ENCODE measurements around the gene IRF7.
"Not testable (repeated sequence)": the region's sequence is repeated elsewhere in the genome, so short reads cannot be mapped to it uniquely, and the experiment has no call there.

The IRF7 gene

DNA sequence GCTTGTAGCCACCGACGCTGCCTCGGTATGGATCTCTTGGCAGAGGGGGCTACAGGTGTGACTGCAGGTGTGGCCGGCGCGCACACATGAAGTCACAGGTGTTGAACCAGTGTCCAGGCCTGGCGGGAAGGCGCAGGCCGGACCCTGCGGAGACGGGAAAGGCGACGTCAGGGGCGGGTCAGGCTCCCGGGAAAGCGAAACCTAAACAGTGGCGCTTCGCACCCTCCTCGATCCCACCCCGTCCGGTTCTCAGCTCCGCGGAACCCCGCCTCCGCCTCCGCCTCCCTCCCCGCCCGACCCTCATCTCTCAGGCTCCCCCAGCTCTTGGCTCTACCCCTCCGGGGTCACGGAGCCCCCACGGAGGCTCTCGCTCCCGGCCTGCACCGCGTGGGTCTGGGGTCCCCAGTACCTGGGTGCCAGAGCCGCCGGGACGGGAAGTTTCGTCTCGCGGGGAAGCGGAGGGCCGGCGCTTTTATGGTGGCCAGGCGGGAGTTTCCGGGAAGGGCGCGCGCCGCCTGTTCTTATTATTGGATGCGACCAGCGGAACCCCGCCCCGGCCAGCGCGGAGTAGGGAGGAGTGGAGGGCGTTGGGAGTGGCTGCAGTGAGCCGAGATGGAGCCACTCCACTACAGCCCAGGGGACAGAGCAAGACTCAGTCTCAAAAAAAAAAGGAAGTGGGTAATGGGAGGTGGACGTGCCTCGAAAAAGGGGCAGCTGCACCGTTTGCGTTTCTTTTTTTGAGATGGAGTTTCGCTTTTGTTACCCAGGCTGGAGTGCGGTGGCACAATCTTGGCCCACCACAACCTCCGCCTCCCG is at the start of gene IRF7:
Gene IRF7, minus strand, starts transcription at position 447 of the 816 bp plus-strand sequence. CDS start 586 bp downstream, outside the sequence.
- peak; percentile 76 for DNase-seq (ENCODE audit: low read depth)

DNA sequence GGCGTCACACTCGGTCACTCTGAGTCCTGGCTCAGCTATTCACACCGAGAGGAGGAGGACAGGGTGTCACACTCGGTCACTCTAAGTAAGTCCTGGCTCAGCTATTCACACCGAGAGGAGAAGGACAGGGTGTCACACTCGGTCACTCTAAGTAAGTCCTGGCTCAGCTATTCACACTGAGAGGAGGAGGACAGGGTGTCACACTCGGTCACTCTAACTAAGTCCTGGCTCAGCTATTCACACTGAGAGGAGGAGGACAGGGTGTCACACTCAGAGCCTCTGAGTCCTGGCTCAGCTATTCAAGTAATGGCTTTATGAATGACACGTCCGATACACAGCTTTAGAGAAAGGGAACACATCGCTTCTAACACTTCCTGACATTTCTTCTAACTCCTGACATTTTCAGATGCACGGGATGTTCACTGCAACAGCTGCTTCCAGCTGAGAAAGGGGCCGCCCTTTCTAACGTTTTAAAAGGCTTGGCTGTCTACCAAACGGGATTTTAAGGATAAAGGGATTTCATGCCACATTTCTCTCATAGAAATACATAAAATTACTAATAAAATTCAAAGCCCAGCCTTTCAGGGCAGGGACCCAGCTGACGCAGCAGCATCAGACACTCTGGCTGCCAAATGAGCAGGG is 49.4 kb upstream of the IRF7 start:
- no peak for DNase-seq (ENCODE audit: low read depth)

DNA sequence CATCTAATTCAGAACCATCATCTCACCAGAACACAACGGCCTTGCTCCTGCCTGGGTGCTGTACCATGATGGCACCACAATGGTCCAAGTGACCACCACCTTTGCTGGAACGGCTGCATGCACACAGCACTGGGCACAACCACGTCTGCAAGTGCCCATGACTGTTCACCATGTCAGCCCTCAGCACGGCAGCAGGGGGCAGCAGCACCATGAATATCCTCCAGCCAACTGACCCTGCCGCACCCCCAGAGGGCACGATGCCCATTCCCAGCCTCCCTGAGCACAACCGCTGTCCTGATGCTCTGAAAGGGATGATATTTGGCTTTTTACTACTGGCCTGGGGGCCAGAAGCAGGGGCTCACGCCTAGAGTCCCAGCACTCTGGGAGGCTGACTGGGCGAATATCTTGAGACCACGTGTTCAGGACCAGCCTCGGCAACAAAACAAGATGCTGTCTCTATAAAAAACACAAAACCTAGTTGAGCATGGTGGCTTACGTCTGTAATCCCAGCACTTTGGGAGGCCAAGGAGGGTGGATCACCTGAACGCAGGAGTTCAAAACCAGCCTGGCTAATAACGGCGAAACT is 47.0 kb upstream of the IRF7 start:
- DNase-seq (ENCODE audit: low read depth) = no peak

DNA sequence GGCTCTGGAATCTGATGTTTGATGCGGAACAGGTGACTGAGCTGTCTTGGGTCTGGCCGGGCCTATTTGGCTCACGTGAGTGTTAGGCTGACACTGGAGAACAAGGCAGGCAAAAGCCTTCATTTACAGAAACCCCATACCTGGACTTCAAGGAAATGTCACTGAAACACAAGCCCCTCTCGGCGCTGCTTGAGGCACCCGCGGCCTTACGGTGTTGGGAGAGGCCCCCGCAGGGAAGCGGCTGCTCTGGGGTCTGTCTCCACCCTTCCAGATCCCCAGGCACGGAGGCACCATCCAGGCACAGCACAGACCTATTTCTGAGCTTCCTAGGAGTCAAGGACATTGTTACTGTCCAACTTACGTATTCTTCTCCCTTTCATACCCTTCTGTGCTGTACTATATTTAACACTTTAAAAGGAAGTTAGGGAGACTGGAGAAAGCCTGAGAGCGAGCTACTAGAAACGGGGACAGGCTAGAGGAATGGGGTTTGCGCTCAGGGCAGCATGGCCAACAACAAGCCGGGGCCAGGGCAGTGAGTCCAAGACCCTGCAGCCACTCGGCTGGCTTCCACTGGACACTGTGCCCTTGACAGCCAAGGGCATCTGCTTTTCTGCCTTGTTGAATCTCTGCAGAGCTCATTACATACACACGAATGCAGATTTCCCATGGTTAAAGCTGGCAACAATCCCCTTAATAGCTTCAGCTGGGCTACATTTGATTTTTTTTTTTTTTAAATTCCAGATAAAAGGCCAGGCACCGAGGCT is 45.1 kb upstream of the IRF7 start:
- no peak for DNase-seq (ENCODE audit: low read depth)

DNA sequence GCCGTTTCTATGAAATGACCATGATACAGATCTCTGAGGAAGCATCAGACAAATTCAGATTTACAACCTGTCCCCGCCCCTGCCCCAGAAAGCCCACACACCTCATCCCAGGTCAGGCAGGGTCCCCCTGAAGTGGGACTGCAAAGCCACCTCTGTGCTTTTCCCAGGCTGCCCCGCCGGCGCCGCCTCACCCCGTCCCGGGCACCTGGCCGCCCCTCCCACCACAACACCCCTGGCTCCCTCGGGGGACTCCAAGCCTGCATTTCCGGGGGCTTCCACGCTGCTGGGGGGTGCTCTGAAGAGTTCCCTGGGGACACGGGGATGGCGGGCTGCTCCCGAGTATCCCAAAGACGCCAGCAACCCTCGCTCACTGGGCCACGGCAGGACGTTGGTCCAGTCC is 44.5 kb upstream of the IRF7 start:
- DNase-seq (ENCODE audit: low read depth) = no peak

DNA sequence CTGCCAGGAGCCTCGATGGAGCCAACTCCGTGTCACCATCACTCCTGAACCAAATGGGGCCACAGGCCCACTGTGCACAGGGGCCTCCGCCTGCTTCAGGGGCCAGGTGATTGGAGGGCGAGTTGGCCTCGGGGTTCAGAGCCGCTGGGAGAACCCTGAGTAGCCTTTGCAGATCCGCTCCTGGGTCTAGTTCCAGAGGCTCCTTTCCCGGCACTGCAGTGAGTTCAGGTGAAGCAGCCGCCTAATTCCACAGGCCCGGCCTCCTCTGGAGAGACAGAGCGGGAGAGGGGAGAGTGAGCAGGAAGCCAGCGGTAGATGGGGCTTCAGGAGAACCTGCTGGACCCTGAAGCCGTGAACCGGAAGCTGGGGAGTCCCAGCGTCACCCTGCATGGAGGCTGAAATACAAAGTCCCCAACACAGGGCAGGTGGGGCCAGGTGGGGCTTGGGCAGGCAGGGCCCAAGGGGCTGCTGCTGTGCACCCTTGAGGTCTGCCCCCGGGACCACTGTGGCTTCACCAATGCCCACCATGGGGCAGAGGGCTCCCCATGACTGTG is 43.9 kb upstream of the IRF7 start:
- no peak for DNase-seq (ENCODE audit: low read depth)

DNA sequence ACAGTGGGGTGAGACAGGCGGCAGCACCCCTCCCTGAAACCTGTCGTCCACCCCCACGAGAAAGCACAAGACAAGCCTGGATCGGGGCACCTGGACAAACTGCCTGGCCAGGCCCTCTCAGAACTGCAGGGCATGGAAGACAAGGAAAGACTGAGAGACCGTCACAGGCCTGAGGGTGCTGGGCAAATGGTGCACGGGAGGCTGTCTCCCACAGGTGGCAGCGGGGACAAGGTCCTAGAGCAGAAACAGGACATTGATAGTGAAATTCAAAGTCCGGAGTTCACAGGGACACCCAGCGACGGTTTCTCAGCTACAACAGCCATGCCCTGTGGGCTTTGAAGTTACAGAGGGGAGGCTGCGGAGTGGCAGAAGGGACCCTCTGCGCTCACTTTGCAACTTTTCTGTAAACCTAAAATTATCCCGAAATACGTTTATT is 42.0 kb upstream of the IRF7 start:
- DNase-seq (ENCODE audit: low read depth) = no peak

DNA sequence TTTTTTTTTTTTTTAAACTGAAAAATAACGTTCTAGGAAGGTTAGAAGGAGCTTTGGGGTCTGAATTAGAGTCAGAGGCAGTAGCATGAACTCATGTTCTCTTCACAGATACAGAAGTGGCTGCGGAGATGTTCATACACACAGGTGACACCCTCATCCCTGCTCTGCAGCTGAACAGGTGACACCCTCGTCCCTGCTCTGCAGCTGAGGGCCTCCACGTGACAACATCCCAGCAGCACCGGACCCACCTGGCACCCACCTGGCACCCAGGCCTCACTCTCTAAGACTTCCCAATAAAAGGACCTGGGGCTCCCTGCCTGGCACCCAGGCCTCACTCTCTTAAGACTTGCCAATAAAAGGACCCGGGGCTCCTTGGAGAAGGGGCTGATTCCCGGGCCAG is 41.1 kb upstream of the IRF7 start:
- no peak for DNase-seq (ENCODE audit: low read depth)

DNA sequence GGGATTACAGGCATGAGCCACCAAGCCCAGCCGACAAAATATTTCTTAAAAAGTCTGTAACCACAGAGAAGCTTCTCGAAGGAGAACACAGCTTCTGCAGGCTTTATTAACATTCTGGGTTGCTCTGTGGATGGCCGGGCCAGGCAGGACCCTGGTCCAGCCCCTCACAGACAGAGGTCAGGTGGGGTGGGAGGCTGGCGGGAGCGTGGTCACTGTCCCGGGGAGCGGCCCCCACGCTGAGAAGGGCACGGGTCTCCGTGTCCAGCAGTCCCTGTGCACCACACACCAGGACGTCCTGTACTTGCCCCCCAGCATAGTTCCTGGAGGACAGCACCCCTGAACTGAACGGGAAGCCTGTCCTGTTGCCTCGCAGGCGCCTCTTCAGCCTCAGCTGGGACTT is 40.7 kb upstream of the IRF7 start:
- no peak for DNase-seq (ENCODE audit: low read depth)

DNA sequence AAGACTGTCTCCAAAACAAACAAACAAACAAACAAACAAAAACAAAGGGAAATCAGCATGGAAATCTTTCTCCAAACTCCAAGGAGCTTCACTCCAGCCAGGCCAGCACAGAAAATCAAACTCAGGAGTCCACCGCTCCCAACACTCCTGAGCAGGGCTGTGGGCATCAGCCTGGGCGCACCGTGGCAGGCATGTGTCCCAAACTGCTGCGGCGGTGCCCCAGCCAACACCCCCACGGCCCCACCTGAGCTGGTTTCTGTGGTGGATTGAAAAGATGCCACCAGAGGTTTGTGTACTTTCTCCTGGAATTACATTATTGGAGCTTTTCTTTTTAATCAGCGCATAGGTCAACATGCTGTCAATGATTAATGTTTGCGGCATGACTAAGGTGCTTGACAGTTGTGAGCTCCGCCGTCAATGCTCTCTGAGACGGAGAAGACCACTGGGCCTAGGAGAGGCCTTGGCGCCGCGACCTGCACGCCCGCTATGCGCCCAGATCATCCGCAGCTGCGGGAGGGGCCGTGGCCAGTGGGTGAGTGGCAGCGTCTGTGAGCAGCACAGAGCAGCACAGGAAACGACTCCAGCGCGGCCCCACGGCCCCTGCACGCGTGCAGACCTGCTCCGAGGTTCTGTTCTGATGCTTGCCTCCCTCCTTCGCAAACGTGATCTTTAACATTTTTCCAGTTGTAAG is 39.4 kb upstream of the IRF7 start:
- DNase-seq (ENCODE audit: low read depth) = no peak

DNA sequence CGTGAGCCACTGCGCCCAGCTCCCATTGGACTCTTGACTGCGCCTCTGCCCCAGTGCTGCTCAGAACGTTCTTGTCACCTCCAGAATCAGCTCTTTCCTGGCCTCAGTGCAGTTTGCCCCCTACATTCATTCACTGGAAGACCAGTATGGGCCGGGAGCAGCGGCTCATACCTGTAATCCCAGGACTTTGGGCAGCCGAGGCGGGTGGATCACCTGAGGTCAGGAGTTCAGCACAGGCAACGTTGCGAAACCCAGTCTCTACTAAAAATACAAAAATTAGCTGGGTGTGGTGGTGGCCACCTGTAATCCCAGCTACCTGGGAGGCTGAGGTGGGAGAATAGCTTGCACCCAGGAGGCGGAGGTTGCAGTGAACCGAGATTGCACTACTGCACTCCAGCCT is 38.7 kb upstream of the IRF7 start:
- not testable (repeated sequence) for DNase-seq (ENCODE audit: low read depth)

DNA sequence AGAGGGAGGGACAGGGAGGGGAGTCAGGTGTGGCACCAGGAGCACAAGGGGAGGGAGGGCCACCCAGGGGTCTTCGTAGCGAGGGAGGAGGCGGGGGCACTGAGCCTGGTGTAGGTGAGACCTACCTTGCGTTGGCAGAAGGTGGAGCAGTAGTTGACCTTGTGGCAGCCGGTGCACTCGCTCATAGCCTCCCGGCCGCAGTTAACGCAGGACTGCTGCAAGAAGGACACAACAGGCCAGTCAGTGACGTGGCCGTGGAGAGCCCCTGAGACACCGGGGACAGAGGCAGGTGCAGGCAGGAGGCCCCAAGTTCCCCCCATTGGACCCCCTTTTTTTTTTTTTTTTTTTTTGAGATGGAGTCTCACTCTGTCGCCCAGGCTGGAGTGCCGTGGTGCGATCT is 38.1 kb upstream of the IRF7 start:
- no peak for DNase-seq (ENCODE audit: low read depth)

DNA sequence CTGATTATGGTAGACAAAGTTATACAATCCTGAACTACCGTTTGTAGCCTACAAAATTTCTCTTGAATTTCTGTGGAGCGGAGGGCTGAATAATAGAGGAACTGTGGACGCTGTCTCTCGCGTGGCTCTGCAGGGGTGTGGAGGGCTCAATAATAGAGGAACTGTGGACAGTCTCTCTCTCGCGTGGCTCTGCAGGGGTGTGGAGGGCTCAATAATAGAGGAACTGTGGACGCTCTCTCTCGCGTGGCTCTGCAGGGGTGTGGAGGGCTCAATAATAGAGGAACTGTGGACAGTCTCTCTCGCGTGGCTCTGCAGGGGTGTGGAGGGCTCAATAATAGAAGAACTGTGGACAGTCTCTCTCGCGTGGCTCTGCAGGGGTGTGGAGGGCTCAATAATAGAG is 37.4 kb upstream of the IRF7 start:
- not testable (repeated sequence) for DNase-seq (ENCODE audit: low read depth)

DNA sequence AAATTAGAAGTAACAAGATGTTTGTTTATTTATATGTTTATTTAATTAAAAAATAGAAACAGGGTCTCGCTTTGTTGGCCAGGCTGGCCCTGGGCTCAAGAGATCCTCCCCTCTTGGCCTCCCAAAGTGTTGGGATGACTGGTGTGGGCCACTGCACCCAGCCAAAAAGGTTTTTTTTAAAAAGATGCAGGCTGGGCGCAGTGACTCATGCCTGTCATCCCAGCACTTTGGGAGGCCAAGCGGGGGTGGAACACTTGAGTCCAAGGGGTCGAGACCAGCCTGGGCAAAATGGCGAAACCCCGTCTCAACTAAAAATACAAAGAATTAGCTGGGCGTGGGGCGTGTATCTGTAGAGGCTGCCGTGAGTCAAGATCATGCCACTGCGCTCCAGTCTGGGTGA is 34.7 kb upstream of the IRF7 start:
- DNase-seq (ENCODE audit: low read depth) = no peak

DNA sequence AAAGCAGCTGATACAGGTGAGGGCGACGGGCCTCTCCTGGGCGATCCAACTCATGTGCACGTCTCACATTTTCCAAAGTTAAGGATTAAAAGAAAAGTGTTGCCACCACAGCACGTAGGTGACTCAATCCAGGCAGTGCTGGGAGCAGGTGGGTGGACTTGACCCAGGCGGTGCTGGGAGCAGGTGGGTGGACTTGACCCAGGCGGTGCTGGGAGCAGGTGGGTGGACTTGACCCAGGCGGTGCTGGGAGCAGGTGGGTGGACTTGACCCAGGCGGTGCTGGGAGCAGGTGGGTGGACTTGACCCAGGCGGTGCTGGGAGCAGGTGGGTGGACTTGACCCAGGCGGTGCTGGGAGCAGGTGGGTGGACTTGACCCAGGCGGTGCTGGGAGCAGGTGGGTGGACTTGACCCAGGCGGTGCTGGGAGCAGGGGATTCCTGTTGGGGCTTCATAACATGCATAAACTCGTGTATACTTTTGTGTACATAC is 32.0 kb upstream of the IRF7 start:
- DNase-seq (ENCODE audit: low read depth) = not testable (repeated sequence)

DNA sequence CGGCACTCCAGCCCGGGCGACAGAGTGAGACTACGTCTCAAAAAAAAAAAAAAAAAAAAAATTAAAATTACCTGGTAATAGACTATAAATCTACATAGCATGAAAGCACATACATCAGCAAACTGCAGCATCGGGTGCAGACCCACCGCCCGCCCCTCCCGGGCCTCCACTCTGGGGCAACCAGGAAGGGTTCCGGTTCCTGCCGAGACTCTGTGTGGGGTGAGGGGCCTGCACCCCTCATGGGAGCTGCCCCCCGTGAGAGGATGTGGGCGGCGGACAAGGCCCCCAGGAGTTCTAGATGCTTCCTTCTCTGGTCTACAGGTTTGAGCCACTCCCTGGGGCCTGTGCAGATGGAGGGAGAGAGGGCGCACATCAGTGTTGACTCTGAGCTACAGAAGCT is 30.5 kb upstream of the IRF7 start:
- DNase-seq (ENCODE audit: low read depth) = no peak

DNA sequence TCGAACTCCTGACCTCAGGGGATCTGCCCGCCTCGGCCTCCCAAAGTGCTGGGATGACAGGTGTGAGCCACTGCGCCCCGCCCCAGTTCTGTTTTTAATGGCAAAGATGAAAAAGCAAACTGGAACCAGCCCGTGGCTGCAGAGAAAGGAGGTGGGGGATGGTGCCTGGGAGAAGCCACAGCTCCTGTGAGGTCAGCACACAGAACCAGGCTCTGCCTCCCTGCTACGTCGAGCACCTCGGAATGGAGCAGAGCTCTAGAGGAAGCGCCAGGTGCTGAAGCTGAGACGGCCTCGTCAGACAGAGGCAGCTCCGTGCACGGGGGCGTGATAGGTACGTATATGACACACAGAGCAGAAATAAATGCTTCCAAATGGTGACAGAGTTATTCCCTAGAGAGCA is 29.8 kb upstream of the IRF7 start:
- no peak for DNase-seq (ENCODE audit: low read depth)

DNA sequence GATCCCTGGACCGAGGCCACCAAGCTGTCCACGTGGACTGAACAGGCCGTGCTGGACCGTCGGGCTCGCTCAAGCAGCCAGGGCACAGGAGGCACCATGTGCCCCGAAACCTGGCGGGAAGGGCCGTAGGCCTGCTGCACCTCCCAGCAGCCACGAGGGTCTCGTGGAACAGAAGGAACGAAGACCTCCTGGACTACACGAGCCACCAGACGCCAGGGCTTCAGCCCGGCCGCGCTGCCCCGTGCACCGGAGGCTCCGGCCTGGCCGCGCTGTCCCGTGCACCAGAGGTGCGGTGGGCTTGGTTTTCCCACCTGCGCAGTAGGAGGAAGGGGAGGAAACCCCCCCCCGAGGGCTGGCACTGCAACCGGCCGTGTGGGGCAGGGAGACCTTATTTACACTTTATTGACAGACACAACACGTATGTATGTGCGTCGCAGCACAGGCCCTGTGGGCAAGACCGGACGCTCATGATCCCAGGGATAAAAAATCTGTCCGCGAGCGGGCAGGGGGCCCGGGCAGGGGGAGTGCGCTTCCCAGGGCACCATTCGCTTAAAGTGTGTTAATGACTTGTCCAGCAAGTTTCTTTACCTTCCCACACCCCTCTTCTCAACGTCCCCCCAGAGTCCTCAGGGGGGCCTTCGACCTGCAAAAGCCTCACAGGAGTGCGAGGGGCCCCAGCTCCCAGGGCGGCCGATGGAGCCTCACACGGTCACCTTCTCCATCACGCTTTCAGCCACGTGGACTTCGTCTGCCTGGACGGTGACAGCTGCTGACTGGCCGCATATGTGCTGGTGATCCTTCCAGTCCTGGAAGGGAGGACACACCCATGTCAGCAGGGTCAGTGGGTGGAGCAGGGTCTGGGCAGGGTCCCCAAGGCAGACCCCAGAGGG is 28.3 kb upstream of the IRF7 start:
- DNase-seq (ENCODE audit: low read depth) = no peak

DNA sequence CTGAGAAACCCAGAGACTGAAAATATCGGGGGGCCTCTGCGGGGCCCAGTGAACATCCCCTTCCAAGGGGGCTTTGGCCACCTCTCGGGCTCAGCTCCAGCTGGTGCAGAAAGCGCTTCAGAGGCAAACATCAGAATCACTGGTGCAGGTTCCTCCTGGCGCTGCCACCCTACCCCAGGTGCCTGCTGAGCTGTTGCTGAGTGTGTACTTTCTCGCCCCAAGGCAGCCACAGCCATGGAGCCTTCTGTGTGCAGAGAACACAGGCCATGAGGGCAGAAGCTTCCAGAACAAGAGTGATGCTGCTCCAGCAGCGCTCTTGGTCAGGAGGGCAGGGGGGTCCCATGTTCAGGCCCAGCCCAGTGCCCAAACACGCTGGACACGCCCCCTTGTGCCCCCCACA is 27.6 kb upstream of the IRF7 start:
- no peak for DNase-seq (ENCODE audit: low read depth)

DNA sequence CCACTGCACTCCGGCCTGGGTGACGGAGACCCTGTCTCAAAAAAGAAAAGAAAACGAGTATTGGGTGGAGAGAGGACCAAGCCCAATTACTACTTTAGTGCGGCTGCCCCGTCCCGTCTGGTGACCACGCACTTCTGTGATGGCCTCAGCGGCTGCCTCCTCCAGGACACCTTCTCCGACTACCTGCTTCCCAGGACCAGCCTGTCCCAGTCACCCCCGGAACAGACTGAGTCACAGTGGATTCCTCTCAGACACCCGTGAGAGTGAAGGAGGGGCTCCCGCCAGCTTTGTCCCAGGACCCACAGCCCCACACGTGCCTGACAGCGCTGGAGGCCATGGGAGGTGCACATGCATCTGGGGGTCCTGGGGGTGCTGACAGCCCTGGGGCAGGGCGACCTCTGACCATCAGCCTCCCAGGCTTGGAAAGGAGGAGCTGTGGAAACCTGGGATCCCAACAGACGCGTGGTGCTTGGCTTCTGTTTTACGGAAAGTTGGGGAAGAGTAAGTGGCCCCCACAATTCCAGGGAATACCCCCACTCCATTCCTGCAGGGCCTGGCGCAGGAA is 26.1 kb upstream of the IRF7 start:
- no peak for DNase-seq (ENCODE audit: low read depth)
